Large intestine (tissue), 3 donors: ENCODE results near the gene ACSF3. TPM values are rescaled to one million over a fixed set of nuclear protein-coding genes. Genes with fewer than 3 reads are reported as not detected.
"Not testable (repeated sequence)": the region's sequence is repeated elsewhere in the genome, so short reads cannot be mapped to it uniquely, and the experiment has no call there.

Experiments used
- DNase-seq, 2 donors: peaks; one replicate each; pipeline versions ENCODE4 v3.0.0 to v3.0.0-alpha.2; 2013
- H3K27ac ChIP-seq: one replicate; pipeline ENCODE4 v1.5.1; 2013; ENCODE audit warnings: low read length
- H3K27me3 ChIP-seq: 2 replicates; pipeline ENCODE4 v1.6.1; 2013; ENCODE audit warnings: low read length; ENCODE audit not compliant: control insufficient read depth, insufficient read depth
- H3K36me3 ChIP-seq: 2 replicates; pipeline ENCODE4 v1.6.1; 2013; ENCODE audit warnings: low read length; ENCODE audit not compliant: control insufficient read depth, insufficient read depth
- H3K4me1 ChIP-seq: one replicate; pipeline ENCODE4 v1.6.1; 2013; ENCODE audit warnings: low read length; ENCODE audit not compliant: control insufficient read depth, insufficient read depth
- H3K4me3 ChIP-seq: one replicate; pipeline ENCODE4 v1.5.1; 2013; ENCODE audit warnings: low read length
- H3K9me3 ChIP-seq: one replicate; pipeline ENCODE4 v1.6.1; 2013; ENCODE audit warnings: mild to moderate bottlenecking, low read depth, low read length, moderate library complexity; ENCODE audit not compliant: control insufficient read depth
- WGBS: methylation state at CpG from one replicate; pipeline ENCODE4 v1.1.5; 2013; ENCODE audit warnings: low lambda C conversion rate; ENCODE audit not compliant: insufficient coverage; 5-methylcytosine and 5-hydroxymethylcytosine counted together
- polyA plus RNA-seq: library from polyadenylated mRNA; unstranded; fragments of 120-200 nt; gene quantifications from one replicate; pipeline ENCODE4 v1.2.1, GENCODE V29; 2013

ACSF3 gene
- polyA plus RNA-seq, 1 donor, result 30.8 TPM

- H3K4me3 ChIP-seq, result no peak overlapping the region
- no CpG with 5 or more reads among the region's 28 CpGs for WGBS
- no peaks in the 10 kb centered on the region for H3K36me3 ChIP-seq
Measured at GRCh38 chr16:89084814-89085612, 8.6 kb upstream of the ACSF3 start.

GRCh38 chr16:89085755-89086154 is 7.9 kb upstream of the ACSF3 start:
- Histone ChIP-seq H3K4me1 (no peaks in the 10 kb centered on the region), H3K9me3 (peaks cover 3% of the 10 kb centered on the region), H3K27me3 (peaks cover 43% of the 10 kb centered on the region), H3K36me3 (no peaks in the 10 kb centered on the region), H3K27ac (no peak overlapping the region), H3K4me3 (no peak overlapping the region)
- no peak for DNase-seq
- WGBS, result no CpG with 5 or more reads among the region's 9 CpGs

More at GRCh38 chr16:89084814-89085612, 8.6 kb upstream of the ACSF3 start:
- no peaks in the 10 kb centered on the region for H3K4me1 ChIP-seq
- H3K27ac ChIP-seq, result no peak overlapping the region
- no peak for DNase-seq
- H3K9me3 ChIP-seq, result peaks cover 7% of the 10 kb centered on the region
- H3K27me3 ChIP-seq, result peaks cover 35% of the 10 kb centered on the region

- no peak overlapping the region for H3K4me3 ChIP-seq
- peaks cover 3% of the 10 kb centered on the region for H3K9me3 ChIP-seq
- no peaks in the 10 kb centered on the region for H3K4me1 ChIP-seq
- DNase-seq, result no peak
- H3K27ac ChIP-seq, result no peak overlapping the region
- no CpG with 5 or more reads among the region's 15 CpGs for WGBS
- H3K27me3 ChIP-seq, result peaks cover 65% of the 10 kb centered on the region
- no peaks in the 10 kb centered on the region for H3K36me3 ChIP-seq
Measured at GRCh38 chr16:89087922-89088497, 5.6 kb upstream of the ACSF3 start.

- no peaks in the 10 kb centered on the region for H3K36me3 ChIP-seq
- no peak for DNase-seq
- H3K27me3 ChIP-seq, result peaks cover 66% of the 10 kb centered on the region
- WGBS, result no CpG with 5 or more reads among the region's 13 CpGs
- H3K9me3 ChIP-seq, result peaks cover 3% of the 10 kb centered on the region
- H3K4me1 ChIP-seq, result no peaks in the 10 kb centered on the region
- H3K4me3 ChIP-seq, result no peak overlapping the region
- no peak overlapping the region for H3K27ac ChIP-seq
Measured at GRCh38 chr16:89089120-89089519, 4.5 kb upstream of the ACSF3 start.

- no peak overlapping the region for H3K27ac ChIP-seq
- no peak for DNase-seq
- no peak overlapping the region for H3K4me3 ChIP-seq
- H3K9me3 ChIP-seq, result no peaks in the 10 kb centered on the region
- peaks cover 66% of the 10 kb centered on the region for H3K27me3 ChIP-seq
- WGBS, result no CpG with 5 or more reads among the region's 16 CpGs
- H3K36me3 ChIP-seq, result no peaks in the 10 kb centered on the region
- peaks cover 8% of the 10 kb centered on the region for H3K4me1 ChIP-seq
Measured at GRCh38 chr16:89090182-89090630, 3.4 kb upstream of the ACSF3 start.

GRCh38 chr16:89090669-89091426 is 2.8 kb upstream of the ACSF3 start:
- 100% methylated on average over 1 of the region's 17 CpGs for whole genome bisulfite sequencing
- peaks cover 8% of the 10 kb centered on the region for H3K4me1 ChIP-seq

GRCh38 chr16:89092013-89092412 is 1.6 kb upstream of the ACSF3 start:
- no peak for DNase-seq
- Histone ChIP-seq H3K4me1 (peaks cover 8% of the 10 kb centered on the region), H3K27ac (no peak overlapping the region), H3K27me3 (peaks cover 55% of the 10 kb centered on the region), H3K36me3 (peaks cover 4% of the 10 kb centered on the region), H3K4me3 (no peak overlapping the region), H3K9me3 (no peaks in the 10 kb centered on the region)
- WGBS, result no CpG with 5 or more reads among the region's 7 CpGs

More at GRCh38 chr16:89090669-89091426, 2.8 kb upstream of the ACSF3 start:
- H3K9me3 ChIP-seq, result no peaks in the 10 kb centered on the region
- no peak for DNase-seq
- no peak overlapping the region for H3K4me3 ChIP-seq
- peaks cover 2% of the 10 kb centered on the region for H3K36me3 ChIP-seq
- no peak overlapping the region for H3K27ac ChIP-seq
- H3K27me3 ChIP-seq, result peaks cover 61% of the 10 kb centered on the region

- not testable (repeated sequence) for DNase-seq, H3K27ac ChIP-seq, H3K9me3 ChIP-seq, H3K36me3 ChIP-seq
- peaks cover 47% of the 10 kb centered on the region for H3K27me3 ChIP-seq
- peak overlapping the region; percentile 37 for H3K4me3 ChIP-seq
- WGBS, result no CpG with 5 or more reads among the region's 15 CpGs
- peaks cover 19% of the 10 kb centered on the region for H3K4me1 ChIP-seq
Measured at GRCh38 chr16:89093252-89093601, 425 bp upstream of the ACSF3 start.

GRCh38 chr16:89094252-89094879 is 714 bp downstream of the ACSF3 start:
- Histone ChIP-seq H3K36me3 (peaks cover 4% of the 10 kb centered on the region), H3K9me3 (no peaks in the 10 kb centered on the region), H3K4me1 (peaks cover 30% of the 10 kb centered on the region), H3K4me3 (peak overlapping the region; percentile 71), H3K27ac (peak overlapping the region; percentile 48), H3K27me3 (peaks cover 37% of the 10 kb centered on the region)
- WGBS, result no CpG with 5 or more reads among the region's 21 CpGs
- peak in 1 of 2 donors; percentile 61 for DNase-seq

- Histone ChIP-seq H3K27ac (no peak overlapping the region), H3K27me3 (peaks cover 32% of the 10 kb centered on the region), H3K4me3 (peak overlapping the region; percentile 71), H3K36me3 (peaks cover 4% of the 10 kb centered on the region), H3K9me3 (no peaks in the 10 kb centered on the region), H3K4me1 (peaks cover 33% of the 10 kb centered on the region)
- no peak for DNase-seq
- no CpG with 5 or more reads among the region's 8 CpGs for WGBS
Measured at GRCh38 chr16:89094880-89095258, 1.2 kb downstream of the ACSF3 start.
